HEK293 (cell line): ENCODE measurements around the gene ARMC7.

ENCODE experiments used
- CTCF ChIA-PET: fragments of 350-600 bp; formaldehyde crosslinking; extraction: SDS; loops from one replicate; lab custom pipeline; 2021; ENCODE audit warnings: antibody characterized with exemption; lab: Yijun Ruan, JAX
- POLR2A ChIA-PET: fragments of 300-600 bp; formaldehyde crosslinking; extraction: SDS; loops from one replicate; lab custom pipeline; 2020; ENCODE audit warnings: antibody characterized with exemption, inconsistent platforms; lab: Yijun Ruan, JAX
- H3K27ac ChIP-seq: fragments of 200-500 bp; sonication (Bioruptor generic); 2 replicates; pipeline ENCODE4 v1.5.1; 2014; ENCODE audit warnings: low read depth, low read length, control low read depth, inconsistent platforms; ENCODE audit errors: extremely low read depth
- H3K36me3 ChIP-seq, 2 experiments: fragments of 200-500 bp in 1 of 2; sonication (Bioruptor generic) in 1 of 2; 1 replicate in 1 of 2; 2 replicates in 1 of 2; pipeline ENCODE4 v1.5.1; 2014 to 2017; ENCODE audit warnings: inconsistent platforms in 2 of 2, low read length in 2 of 2; ENCODE audit not compliant: control insufficient read depth in 2 of 2, insufficient read depth in 1 of 2
- H3K4me1 ChIP-seq: fragments of 200-500 bp; sonication (Bioruptor generic); 2 replicates; pipeline ENCODE4 v1.5.1; 2014; ENCODE audit warnings: mild to moderate bottlenecking, low read length, inconsistent platforms; ENCODE audit not compliant: control insufficient read depth, insufficient read depth
- H3K4me3 ChIP-seq: 2 replicates; pipeline ENCODE4 v1.5.1; 2011; ENCODE audit warnings: low read depth, mild to moderate bottlenecking, control low read depth, low read length, moderate library complexity
- H3K9me3 ChIP-seq: fragments of 200-500 bp; sonication (Bioruptor generic); 2 replicates; pipeline ENCODE4 v1.5.1; 2014; ENCODE audit warnings: low read depth, low read length, inconsistent platforms; ENCODE audit not compliant: control insufficient read depth, insufficient read depth
- EGR2 ChIP-seq: fragments of 450-650 bp; formaldehyde crosslinking; IDR thresholded peaks from 2 replicates; pipeline ENCODE4 v1.5.1; 2016; ENCODE audit warnings: low read depth, missing biosample characterization, missing genetic modification characterization
- FEZF1 ChIP-seq: fragments of 450-650 bp; formaldehyde crosslinking; IDR thresholded peaks from 2 replicates; pipeline ENCODE4 v1.5.1; 2016; ENCODE audit warnings: missing biosample characterization, missing genetic modification characterization
- KLF1 ChIP-seq: fragments of 450-650 bp; formaldehyde crosslinking; IDR thresholded peaks from 2 replicates; pipeline ENCODE4 v1.5.1; 2016; ENCODE audit warnings: missing biosample characterization, missing genetic modification characterization
- KLF8 ChIP-seq: fragments of 450-650 bp; formaldehyde crosslinking; IDR thresholded peaks from 2 replicates; pipeline ENCODE4 v1.5.1; 2016; ENCODE audit warnings: missing biosample characterization, missing genetic modification characterization
- KLF9 ChIP-seq: fragments of 450-650 bp; formaldehyde crosslinking; IDR thresholded peaks from 2 replicates; pipeline ENCODE4 v1.5.1; 2016; ENCODE audit warnings: missing biosample characterization, missing genetic modification characterization, low read depth
- SP2 ChIP-seq: fragments of 450-650 bp; formaldehyde crosslinking; IDR thresholded peaks from 2 replicates; pipeline ENCODE4 v1.5.1; 2016; ENCODE audit warnings: missing biosample characterization, missing genetic modification characterization
- WT1 ChIP-seq: fragments of 450-650 bp; formaldehyde crosslinking; IDR thresholded peaks from 2 replicates; pipeline ENCODE4 v1.5.1; 2016; ENCODE audit warnings: missing biosample characterization, missing genetic modification characterization
- YY2 ChIP-seq: fragments of 450-650 bp; formaldehyde crosslinking; IDR thresholded peaks from 2 replicates; pipeline ENCODE4 v1.5.1; 2016; ENCODE audit warnings: missing biosample characterization, missing genetic modification characterization
- ZFHX2 ChIP-seq: fragments of 450-650 bp; formaldehyde crosslinking; conservative IDR thresholded peaks from 2 replicates; pipeline ENCODE4 v1.5.1; 2016; ENCODE audit warnings: missing biosample characterization, missing genetic modification characterization
- ZIC2 ChIP-seq: fragments of 450-650 bp; formaldehyde crosslinking; IDR thresholded peaks from 2 replicates; pipeline ENCODE4 v1.5.1; 2016; ENCODE audit warnings: missing biosample characterization, missing genetic modification characterization
- ZNF341 ChIP-seq: fragments of 450-650 bp; formaldehyde crosslinking; IDR thresholded peaks from 2 replicates; pipeline ENCODE4; 2016; ENCODE audit warnings: low read depth, missing biosample characterization, missing genetic modification characterization
- ZNF48 ChIP-seq: fragments of 450-650 bp; formaldehyde crosslinking; IDR thresholded peaks from 2 replicates; pipeline ENCODE4 v1.5.1; 2016; ENCODE audit warnings: missing biosample characterization, missing genetic modification characterization
- ZNF596 ChIP-seq: fragments of 450-650 bp; IDR thresholded peaks from 2 replicates; pipeline ENCODE4 v1.5.0; 2018; ENCODE audit warnings: missing biosample characterization, mild to moderate bottlenecking, missing genetic modification characterization, moderate library complexity
- ZNF600 ChIP-seq: fragments of 450-650 bp; formaldehyde crosslinking; IDR thresholded peaks from 2 replicates; pipeline ENCODE4 v1.5.1; 2016; ENCODE audit warnings: missing biosample characterization, missing genetic modification characterization
- ZNF747 ChIP-seq: fragments of 450-650 bp; formaldehyde crosslinking; IDR thresholded peaks from 2 replicates; pipeline ENCODE4 v1.5.1; 2016; ENCODE audit warnings: missing biosample characterization, missing genetic modification characterization
- ZNF776 ChIP-seq: fragments of 450-650 bp; formaldehyde crosslinking; IDR thresholded peaks from 2 replicates; pipeline ENCODE4 v1.5.0; 2017; ENCODE audit warnings: missing biosample characterization, missing genetic modification characterization, borderline replicate concordance
- ZSCAN18 ChIP-seq: fragments of 450-650 bp; formaldehyde crosslinking; IDR thresholded peaks from 2 replicates; pipeline ENCODE4 v1.5.1; 2016; ENCODE audit warnings: missing biosample characterization, missing genetic modification characterization
- ZXDB ChIP-seq: fragments of 450-650 bp; formaldehyde crosslinking; IDR thresholded peaks from 2 replicates; pipeline ENCODE4 v1.5.1; 2016; ENCODE audit warnings: missing biosample characterization, missing genetic modification characterization
- TF ChIP-seq, protein P1 (sequence below): fragments of 450-650 bp; formaldehyde crosslinking; IDR thresholded peaks from 2 replicates; pipeline ENCODE4 v1.5.1; 2017; ENCODE audit warnings: missing biosample characterization, missing genetic modification characterization
- TF ChIP-seq, protein P2 (sequence below): fragments of 450-650 bp; formaldehyde crosslinking; IDR thresholded peaks from 2 replicates; pipeline ENCODE4 v1.5.1; 2017; ENCODE audit warnings: missing biosample characterization, mild to moderate bottlenecking, missing genetic modification characterization, moderate library complexity
- TF ChIP-seq, protein P3 (sequence below): fragments of 450-650 bp; formaldehyde crosslinking; IDR thresholded peaks from 2 replicates; pipeline ENCODE4 v1.5.1; 2016; ENCODE audit warnings: missing biosample characterization, missing genetic modification characterization, borderline replicate concordance

ARMC7 gene

GRCh38 chr17:75077072-75077495, 32.7 kb upstream of the ARMC7 start:
- CTCF ChIA-PET, result interaction anchor here (1.0 kb wide), 1 partner anchor 28 kb away, joined by 5 read pairs; no protein-coding TSS in a partner anchor
- H3K36me3 ChIP-seq, result no peaks in the 10 kb centered on the region
- POLR2A ChIA-PET, result interaction anchor here (1.4 kb wide), 1 partner anchor 29 kb away, joined by 3 read pairs; no protein-coding TSS in a partner anchor
- no peaks in the 10 kb centered on the region for H3K9me3 ChIP-seq
- H3K4me1 ChIP-seq, result peaks cover 2% of the 10 kb centered on the region; the same call in 1 of the 2 replicates
- no peak overlapping the region for H3K27ac ChIP-seq
- TF ChIP-seq KLF8 (no peak), EGR2 (tag by site-specific recombination) (peak; percentile 40), ZNF48 (no peak)
- no peak overlapping the region for H3K4me3 ChIP-seq

DNA sequence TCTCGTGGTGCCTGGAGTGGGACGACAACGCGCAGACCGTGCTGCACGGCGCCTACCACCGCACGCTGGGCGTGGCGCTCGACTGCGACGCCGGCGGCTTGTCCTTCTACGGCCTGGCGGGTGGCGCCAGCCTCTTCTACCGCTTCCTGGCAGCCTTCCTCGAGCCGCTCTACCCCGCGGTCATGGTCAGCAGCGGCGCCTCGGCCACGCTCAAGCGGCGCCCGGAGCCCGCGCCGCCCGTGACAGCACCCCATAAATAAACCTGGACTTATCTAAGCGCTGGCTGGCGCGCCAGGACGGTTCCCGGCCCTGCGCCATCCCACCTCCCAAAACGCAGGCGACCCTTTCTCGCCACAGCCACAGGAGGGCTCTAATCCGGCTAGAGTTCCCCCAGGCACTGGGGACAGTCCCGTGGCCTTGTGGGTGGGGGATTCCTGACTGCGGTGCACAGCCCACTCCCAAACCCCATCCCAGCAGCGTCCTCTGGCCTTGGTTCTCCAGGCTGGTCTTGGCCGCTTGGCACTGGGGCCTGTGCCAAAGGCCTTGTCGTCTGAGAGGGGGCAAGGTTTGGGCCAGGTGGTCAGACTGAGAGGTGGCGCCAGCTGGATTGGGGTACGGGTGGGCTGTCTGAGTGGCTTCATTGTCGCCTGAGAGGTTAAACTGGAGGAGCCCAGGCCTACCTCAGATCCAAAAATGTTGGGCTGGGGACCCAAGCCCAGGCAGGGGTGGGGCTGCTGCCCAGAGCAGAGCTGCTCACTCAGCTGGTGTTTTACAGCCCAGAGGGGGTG, 32.1 kb upstream of the ARMC7 start:
- Histone ChIP-seq H3K36me3 (no peaks in the 10 kb centered on the region), H3K4me1 (peaks cover 2% of the 10 kb centered on the region; the same call in 1 of the 2 replicates), H3K27ac (no peak overlapping the region), H3K9me3 (no peaks in the 10 kb centered on the region), H3K4me3 (no peak overlapping the region)
- CTCF ChIA-PET, result interaction anchor here (1.3 kb wide), 1 partner anchor 18 kb away, joined by 8 read pairs; no protein-coding TSS in a partner anchor
- POLR2A ChIA-PET, result no interaction called here
- TF ChIP-seq ZNF596 (tag by site-specific recombination) (no peak), KLF9 (peak; percentile 59; the same call in 1 of the 2 replicates), ZNF341 (tag by site-specific recombination) (0 out of 2 replicates have a peak, but pooled peaks have one; percentile 32), ZNF747 (tag by site-specific recombination) (no peak)
- TF ChIP-seq, protein P1, sequence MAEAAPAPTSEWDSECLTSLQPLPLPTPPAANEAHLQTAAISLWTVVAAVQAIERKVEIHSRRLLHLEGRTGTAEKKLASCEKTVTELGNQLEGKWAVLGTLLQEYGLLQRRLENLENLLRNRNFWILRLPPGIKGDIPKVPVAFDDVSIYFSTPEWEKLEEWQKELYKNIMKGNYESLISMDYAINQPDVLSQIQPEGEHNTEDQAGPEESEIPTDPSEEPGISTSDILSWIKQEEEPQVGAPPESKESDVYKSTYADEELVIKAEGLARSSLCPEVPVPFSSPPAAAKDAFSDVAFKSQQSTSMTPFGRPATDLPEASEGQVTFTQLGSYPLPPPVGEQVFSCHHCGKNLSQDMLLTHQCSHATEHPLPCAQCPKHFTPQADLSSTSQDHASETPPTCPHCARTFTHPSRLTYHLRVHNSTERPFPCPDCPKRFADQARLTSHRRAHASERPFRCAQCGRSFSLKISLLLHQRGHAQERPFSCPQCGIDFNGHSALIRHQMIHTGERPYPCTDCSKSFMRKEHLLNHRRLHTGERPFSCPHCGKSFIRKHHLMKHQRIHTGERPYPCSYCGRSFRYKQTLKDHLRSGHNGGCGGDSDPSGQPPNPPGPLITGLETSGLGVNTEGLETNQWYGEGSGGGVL (tag by site-specific recombination), result peak; percentile 38; the same call in 1 of the 2 replicates
- TF ChIP-seq, protein P2, sequence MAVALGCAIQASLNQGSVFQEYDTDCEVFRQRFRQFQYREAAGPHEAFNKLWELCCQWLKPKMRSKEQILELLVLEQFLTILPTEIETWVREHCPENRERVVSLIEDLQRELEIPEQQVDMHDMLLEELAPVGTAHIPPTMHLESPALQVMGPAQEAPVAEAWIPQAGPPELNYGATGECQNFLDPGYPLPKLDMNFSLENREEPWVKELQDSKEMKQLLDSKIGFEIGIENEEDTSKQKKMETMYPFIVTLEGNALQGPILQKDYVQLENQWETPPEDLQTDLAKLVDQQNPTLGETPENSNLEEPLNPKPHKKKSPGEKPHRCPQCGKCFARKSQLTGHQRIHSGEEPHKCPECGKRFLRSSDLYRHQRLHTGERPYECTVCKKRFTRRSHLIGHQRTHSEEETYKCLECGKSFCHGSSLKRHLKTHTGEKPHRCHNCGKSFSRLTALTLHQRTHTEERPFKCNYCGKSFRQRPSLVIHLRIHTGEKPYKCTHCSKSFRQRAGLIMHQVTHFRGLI, result peak; percentile 80

DNA sequence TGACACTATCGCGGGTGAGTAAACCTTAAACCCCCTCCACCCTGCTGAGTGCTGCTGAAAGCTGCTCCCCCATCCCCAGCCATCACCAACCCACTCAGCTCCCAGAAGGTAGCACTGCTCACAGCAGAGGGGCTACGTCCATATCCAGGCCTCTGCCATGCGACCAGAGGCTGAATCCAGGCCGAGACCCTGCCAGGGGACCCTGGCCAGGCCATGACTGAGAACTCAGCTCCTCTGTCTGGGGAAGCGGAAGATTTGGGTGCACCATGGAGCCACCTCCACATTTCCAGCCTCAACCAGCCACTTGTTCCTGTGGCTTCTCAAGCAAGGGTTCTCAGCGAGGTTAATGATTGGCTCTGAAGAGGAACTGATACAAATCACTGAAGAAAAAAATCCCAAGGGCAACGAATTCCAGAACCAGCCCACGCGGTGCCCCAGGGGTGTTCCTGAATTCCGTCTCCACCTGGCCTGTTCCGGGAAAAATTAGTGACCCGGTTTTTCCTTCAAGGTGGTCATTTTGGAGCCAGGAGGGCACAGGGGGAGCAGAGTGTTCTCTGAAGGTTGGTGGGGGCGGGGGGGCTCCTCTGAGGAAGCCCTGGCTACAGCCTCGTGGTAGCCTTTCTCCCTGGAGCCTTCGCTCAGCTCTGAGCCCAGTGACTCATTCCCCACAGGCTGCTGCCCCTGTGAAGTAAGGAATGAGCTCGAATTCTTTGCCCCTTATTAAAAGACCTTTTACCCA, 31.3 kb upstream of the ARMC7 start:
- Histone ChIP-seq H3K4me3 (no peak overlapping the region), H3K27ac (no peak overlapping the region), H3K36me3 (no peaks in the 10 kb centered on the region), H3K9me3 (no peaks in the 10 kb centered on the region), H3K4me1 (peaks cover 2% of the 10 kb centered on the region; the same call in 1 of the 2 replicates)
- ChIA-PET POLR2A (no interaction called here), CTCF (interaction anchor here (0.7 to 1.6 kb wide), 3 partner anchors 19 to 218 kb away, joined by 3 to 8 read pairs (median 8); no protein-coding TSS in a partner anchor)
- 0 out of 2 replicates have a peak, but pooled peaks have one; percentile 27 for TF ChIP-seq ZNF600 (tag by site-specific recombination)
- peak; percentile 84 for TF ChIP-seq KLF1 (tag by site-specific recombination)
- TF ChIP-seq ZNF776 (tag by site-specific recombination), result no peak
- no peak for TF ChIP-seq FEZF1
- no peak for TF ChIP-seq WT1
- TF ChIP-seq YY2 (tag by site-specific recombination), result no peak
- peak; percentile 70 for TF ChIP-seq ZIC2
- TF ChIP-seq ZFHX2 (tag by site-specific recombination), result peak; percentile 50; the same call in 1 of the 2 replicates
- TF ChIP-seq, protein P3, sequence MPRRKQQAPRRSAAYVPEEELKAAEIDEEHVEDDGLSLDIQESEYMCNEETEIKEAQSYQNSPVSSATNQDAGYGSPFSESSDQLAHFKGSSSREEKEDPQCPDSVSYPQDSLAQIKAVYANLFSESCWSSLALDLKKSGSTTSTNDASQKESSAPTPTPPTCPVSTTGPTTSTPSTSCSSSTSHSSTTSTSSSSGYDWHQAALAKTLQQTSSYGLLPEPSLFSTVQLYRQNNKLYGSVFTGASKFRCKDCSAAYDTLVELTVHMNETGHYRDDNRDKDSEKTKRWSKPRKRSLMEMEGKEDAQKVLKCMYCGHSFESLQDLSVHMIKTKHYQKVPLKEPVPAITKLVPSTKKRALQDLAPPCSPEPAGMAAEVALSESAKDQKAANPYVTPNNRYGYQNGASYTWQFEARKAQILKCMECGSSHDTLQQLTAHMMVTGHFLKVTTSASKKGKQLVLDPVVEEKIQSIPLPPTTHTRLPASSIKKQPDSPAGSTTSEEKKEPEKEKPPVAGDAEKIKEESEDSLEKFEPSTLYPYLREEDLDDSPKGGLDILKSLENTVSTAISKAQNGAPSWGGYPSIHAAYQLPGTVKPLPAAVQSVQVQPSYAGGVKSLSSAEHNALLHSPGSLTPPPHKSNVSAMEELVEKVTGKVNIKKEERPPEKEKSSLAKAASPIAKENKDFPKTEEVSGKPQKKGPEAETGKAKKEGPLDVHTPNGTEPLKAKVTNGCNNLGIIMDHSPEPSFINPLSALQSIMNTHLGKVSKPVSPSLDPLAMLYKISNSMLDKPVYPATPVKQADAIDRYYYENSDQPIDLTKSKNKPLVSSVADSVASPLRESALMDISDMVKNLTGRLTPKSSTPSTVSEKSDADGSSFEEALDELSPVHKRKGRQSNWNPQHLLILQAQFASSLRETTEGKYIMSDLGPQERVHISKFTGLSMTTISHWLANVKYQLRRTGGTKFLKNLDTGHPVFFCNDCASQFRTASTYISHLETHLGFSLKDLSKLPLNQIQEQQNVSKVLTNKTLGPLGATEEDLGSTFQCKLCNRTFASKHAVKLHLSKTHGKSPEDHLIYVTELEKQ (tag by site-specific recombination), result no peak
- no peak for TF ChIP-seq KLF8
- TF ChIP-seq SP2 (tag by site-specific recombination), result no peak
- TF ChIP-seq ZXDB (tag by site-specific recombination), result no peak
- no peak for TF ChIP-seq ZSCAN18
